ENCODE results near the gene CCNC.

The CCNC gene

GRCh38 chr6:99545442-99545841 lies 23.0 kb downstream of the CCNC start:
- DNase-seq (ENCODE audit: low spot score) = no peak

GRCh38 chr6:99543968-99544367 lies 24.5 kb downstream of the CCNC start:
- no peak for DNase-seq (ENCODE audit: low spot score)

GRCh38 chr6:99530627-99531026 lies 37.8 kb downstream of the CCNC start:
- no peak for DNase-seq (ENCODE audit: low spot score)

- no peak for DNase-seq (ENCODE audit: low spot score)
These were observed 45.9 kb downstream of the CCNC start for GRCh38 chr6:99522531-99522930.

GRCh38 chr6:99521633-99522151 lies 46.8 kb downstream of the CCNC start:
- DNase-seq (ENCODE audit: low spot score) = peak; percentile 46

GRCh38 chr6:99520855-99521632 lies 47.4 kb downstream of the CCNC start:
- peak; percentile 90 for DNase-seq (ENCODE audit: low spot score)

- DNase-seq (ENCODE audit: low spot score) = no peak
These were observed 49.0 kb downstream of the CCNC start for GRCh38 chr6:99519446-99519845.

GRCh38 chr6:99514089-99514488 lies 54.4 kb downstream of the CCNC start:
- DNase-seq (ENCODE audit: low spot score) = peak; percentile 60

- DNase-seq (ENCODE audit: low spot score) = no peak
These were observed 56.4 kb downstream of the CCNC start for GRCh38 chr6:99512033-99512432.

GRCh38 chr6:99507648-99508047 lies 60.8 kb downstream of the CCNC start:
- DNase-seq (ENCODE audit: low spot score) = no peak

GRCh38 chr6:99501762-99502161 lies 66.7 kb downstream of the CCNC start:
- DNase-seq (ENCODE audit: low spot score) = no peak

- DNase-seq (ENCODE audit: low spot score) = no peak
These were observed 70.0 kb downstream of the CCNC start for GRCh38 chr6:99498421-99498820.

- DNase-seq (ENCODE audit: low spot score) = no peak
These were observed 73.0 kb downstream of the CCNC start for GRCh38 chr6:99495466-99495865.

All from RKO (cell line).